Panc1 (cell line): ENCODE measurements around the gene CDHR2. TPM values are rescaled to one million over a fixed set of nuclear protein-coding genes. Genes with fewer than 3 reads are reported as not detected.

Experiments
- ATAC-seq: fragments of 200-7000 bp; cut with Tn5 transposase; 2 replicates; pipeline ENCODE4 v1.9.1; 2020; ENCODE audit warnings: mild to moderate bottlenecking, moderate library complexity
- BruUV-seq: library from RNA; stranded (reverse); fragments of 400-500 nt; replicated peaks from 2 replicates; lab custom pipeline; 2021; lab: Mats Ljungman, UMichigan
- CTCF ChIA-PET: fragments of 300-600 bp; sonication (Branson Sonifier 250); formaldehyde crosslinking; loops from one replicate; lab custom pipeline; 2022; ENCODE audit warnings: antibody characterized with exemption; lab: Charles Lee
- POLR2A ChIA-PET: fragments of 300-600 bp; sonication (Branson Sonifier 250); formaldehyde crosslinking; loops from one replicate; lab custom pipeline; 2022; ENCODE audit warnings: antibody characterized with exemption; lab: Charles Lee
- DNase-seq: peaks from one replicate; pipeline ENCODE4 v3.0.0-alpha.2; 2010; ENCODE audit warnings: low read depth, low spot score
- H3K27ac ChIP-seq: 2 replicates; pipeline ENCODE4 v1.5.1; 2011; ENCODE audit warnings: mild to moderate bottlenecking, low read length, inconsistent platforms
- H3K27me3 ChIP-seq: fragments of 200-500 bp; sonication (Bioruptor generic); 2 replicates; pipeline ENCODE4 v1.6.0; 2014; ENCODE audit warnings: low read length, inconsistent platforms; ENCODE audit not compliant: control insufficient read depth, insufficient read depth
- H3K36me3 ChIP-seq: fragments of 200-500 bp; sonication (Bioruptor generic); 2 replicates; pipeline ENCODE4 v1.5.1; 2014; ENCODE audit warnings: inconsistent platforms, mild to moderate bottlenecking, low read length, moderate library complexity; ENCODE audit not compliant: control insufficient read depth, insufficient read depth
- H3K4me1 ChIP-seq: 2 replicates; pipeline ENCODE4 v1.5.1; 2011; ENCODE audit warnings: inconsistent platforms, mild to moderate bottlenecking, low read length, moderate library complexity; ENCODE audit not compliant: control insufficient read depth, insufficient read depth
- H3K4me3 ChIP-seq, 2 experiments: 2 replicates each; pipeline ENCODE4 v1.5.1; 2011 to 2012; ENCODE audit warnings: low read depth in 2 of 2, low read length in 2 of 2, mild to moderate bottlenecking in 2 of 2, inconsistent platforms in 1 of 2, moderate library complexity in 1 of 2
- H3K9me3 ChIP-seq: fragments of 200-500 bp; sonication (Bioruptor generic); 2 replicates; pipeline ENCODE4 v1.5.1; 2014; ENCODE audit warnings: low read depth, mild to moderate bottlenecking, inconsistent platforms, low read length, moderate library complexity; ENCODE audit not compliant: control insufficient read depth, insufficient read depth
- POLR2AphosphoS5 ChIP-seq: IDR thresholded peaks from 2 replicates; pipeline ENCODE4 v1.6.1; 2012; ENCODE audit warnings: mild to moderate bottlenecking, low read depth, low read length, moderate library complexity
- SIN3A ChIP-seq: IDR thresholded peaks from 2 replicates; pipeline ENCODE4 v1.6.1; 2012; ENCODE audit warnings: low read depth, mild to moderate bottlenecking, low read length, moderate library complexity, borderline replicate concordance; ENCODE audit not compliant: insufficient read depth
- TCF7L2 ChIP-seq: IDR thresholded peaks from 2 replicates; pipeline ENCODE4 v1.6.1; 2011; ENCODE audit warnings: mild to moderate bottlenecking, low read depth, low read length, inconsistent platforms
- in situ Hi-C: cut with HindIII; loops from 2 replicates; pipeline ENCODE4 v1.10.0; 2016; ENCODE audit warnings: low sequenced_read_pairs, low pct_unique_long_range_greater_than_20kb
- intact Hi-C: fragments of 100-400 bp; cut with micrococcal nuclease; formaldehyde crosslinking; loops from one replicate; pipeline ENCODE4 v1.10.0; 2022; ENCODE audit not compliant: unreplicated experiment
- total RNA-seq: library from RNA; stranded (reverse); gene quantifications from one replicate; pipeline ENCODE4 v1.2.1, GENCODE V29; 2021; ENCODE audit not compliant: unreplicated experiment
- TF ChIP-seq, protein P1 (sequence below): fragments of 450-650 bp; IDR thresholded peaks from 2 replicates; pipeline ENCODE4 v1.5.1; 2017; ENCODE audit warnings: mild to moderate bottlenecking
- TF ChIP-seq, protein P2 (sequence below), 2 experiments: IDR thresholded peaks; 2 replicates each; pipeline ENCODE4 v1.6.1; 2011 to 2012; ENCODE audit warnings: low read depth in 2 of 2, control low read depth in 1 of 2, low read length in 1 of 2, mild to moderate bottlenecking in 1 of 2, moderate library complexity in 1 of 2; ENCODE audit not compliant: insufficient read depth in 1 of 2

The CDHR2 gene
- total RNA-seq, 1 experiment from 2014 or later: 0.72 TPM

DNA sequence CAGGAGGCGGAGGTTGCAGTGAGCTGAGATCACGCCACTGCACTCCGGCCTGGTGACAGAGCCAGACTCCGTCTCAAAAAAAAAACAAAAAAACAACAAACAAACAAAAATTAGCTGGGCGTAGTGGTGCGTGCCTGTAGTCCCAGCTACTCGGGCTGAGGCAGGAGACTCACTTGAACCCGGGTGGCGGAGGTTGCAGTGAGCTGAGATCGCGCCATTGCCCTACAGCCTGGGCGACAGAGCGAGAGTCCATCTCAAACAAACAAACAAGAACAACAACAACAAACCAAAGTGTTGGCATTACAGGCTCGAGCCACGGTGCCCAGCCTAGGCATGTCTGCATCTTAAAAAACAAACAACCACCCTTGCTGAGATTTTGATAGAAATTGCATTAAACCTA, 24.2 kb upstream of the CDHR2 start:
- TF ChIP-seq SIN3A (no peak), TCF7L2 (no peak), POLR2AphosphoS5 (no peak)
- TF ChIP-seq, protein P1, sequence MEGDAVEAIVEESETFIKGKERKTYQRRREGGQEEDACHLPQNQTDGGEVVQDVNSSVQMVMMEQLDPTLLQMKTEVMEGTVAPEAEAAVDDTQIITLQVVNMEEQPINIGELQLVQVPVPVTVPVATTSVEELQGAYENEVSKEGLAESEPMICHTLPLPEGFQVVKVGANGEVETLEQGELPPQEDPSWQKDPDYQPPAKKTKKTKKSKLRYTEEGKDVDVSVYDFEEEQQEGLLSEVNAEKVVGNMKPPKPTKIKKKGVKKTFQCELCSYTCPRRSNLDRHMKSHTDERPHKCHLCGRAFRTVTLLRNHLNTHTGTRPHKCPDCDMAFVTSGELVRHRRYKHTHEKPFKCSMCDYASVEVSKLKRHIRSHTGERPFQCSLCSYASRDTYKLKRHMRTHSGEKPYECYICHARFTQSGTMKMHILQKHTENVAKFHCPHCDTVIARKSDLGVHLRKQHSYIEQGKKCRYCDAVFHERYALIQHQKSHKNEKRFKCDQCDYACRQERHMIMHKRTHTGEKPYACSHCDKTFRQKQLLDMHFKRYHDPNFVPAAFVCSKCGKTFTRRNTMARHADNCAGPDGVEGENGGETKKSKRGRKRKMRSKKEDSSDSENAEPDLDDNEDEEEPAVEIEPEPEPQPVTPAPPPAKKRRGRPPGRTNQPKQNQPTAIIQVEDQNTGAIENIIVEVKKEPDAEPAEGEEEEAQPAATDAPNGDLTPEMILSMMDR: no peak
- TF ChIP-seq, protein P2, sequence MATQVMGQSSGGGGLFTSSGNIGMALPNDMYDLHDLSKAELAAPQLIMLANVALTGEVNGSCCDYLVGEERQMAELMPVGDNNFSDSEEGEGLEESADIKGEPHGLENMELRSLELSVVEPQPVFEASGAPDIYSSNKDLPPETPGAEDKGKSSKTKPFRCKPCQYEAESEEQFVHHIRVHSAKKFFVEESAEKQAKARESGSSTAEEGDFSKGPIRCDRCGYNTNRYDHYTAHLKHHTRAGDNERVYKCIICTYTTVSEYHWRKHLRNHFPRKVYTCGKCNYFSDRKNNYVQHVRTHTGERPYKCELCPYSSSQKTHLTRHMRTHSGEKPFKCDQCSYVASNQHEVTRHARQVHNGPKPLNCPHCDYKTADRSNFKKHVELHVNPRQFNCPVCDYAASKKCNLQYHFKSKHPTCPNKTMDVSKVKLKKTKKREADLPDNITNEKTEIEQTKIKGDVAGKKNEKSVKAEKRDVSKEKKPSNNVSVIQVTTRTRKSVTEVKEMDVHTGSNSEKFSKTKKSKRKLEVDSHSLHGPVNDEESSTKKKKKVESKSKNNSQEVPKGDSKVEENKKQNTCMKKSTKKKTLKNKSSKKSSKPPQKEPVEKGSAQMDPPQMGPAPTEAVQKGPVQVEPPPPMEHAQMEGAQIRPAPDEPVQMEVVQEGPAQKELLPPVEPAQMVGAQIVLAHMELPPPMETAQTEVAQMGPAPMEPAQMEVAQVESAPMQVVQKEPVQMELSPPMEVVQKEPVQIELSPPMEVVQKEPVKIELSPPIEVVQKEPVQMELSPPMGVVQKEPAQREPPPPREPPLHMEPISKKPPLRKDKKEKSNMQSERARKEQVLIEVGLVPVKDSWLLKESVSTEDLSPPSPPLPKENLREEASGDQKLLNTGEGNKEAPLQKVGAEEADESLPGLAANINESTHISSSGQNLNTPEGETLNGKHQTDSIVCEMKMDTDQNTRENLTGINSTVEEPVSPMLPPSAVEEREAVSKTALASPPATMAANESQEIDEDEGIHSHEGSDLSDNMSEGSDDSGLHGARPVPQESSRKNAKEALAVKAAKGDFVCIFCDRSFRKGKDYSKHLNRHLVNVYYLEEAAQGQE (IDR thresholded peaks at IDR 0.05; ENCODE audit: insufficient read depth in 1 of 2, low read depth in 2 of 2, low read length in 1 of 2): no peak
- no peaks in the 10 kb centered on the region for H3K9me3 ChIP-seq
- no peak for ATAC-seq
- intact Hi-C loops: no loop called here
- no peak for DNase-seq
- H3K4me3 ChIP-seq: no peak overlapping the region
- no TSS peak for BruUV-seq
- H3K27me3 ChIP-seq: no peaks in the 10 kb centered on the region
- in situ Hi-C loops: no loop called here
- H3K4me1 ChIP-seq: no peaks in the 10 kb centered on the region; the same call in 1 of the 2 replicates
- ChIA-PET POLR2A (no interaction called here), CTCF (no interaction called here)
- H3K36me3 ChIP-seq: peaks cover 4% of the 10 kb centered on the region; the same call in 1 of the 2 replicates
- no peak overlapping the region for H3K27ac ChIP-seq

DNA sequence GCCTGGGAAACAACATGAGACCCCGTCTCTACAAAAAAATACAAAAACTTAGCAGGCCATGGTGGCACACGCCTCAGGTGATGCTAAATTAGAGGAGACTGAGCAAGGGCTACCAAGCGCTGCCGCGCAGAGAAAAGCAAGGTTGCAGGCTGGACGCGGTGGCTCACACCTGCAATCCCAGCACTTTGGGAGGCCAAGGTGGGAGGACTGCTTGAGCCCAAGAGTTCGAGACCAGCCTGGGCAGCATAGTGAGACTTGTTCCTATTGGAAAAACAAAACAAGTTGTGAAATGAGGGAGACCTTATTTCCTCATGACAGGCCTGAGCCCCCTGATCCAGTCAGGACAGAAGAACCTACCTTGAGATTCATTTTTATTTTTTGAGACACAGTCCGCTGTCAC, 23.5 kb upstream of the CDHR2 start:
- no TSS peak for BruUV-seq
- Histone ChIP-seq H3K4me3 (no peak overlapping the region), H3K9me3 (no peaks in the 10 kb centered on the region), H3K36me3 (peaks cover 4% of the 10 kb centered on the region; the same call in 1 of the 2 replicates), H3K27me3 (no peaks in the 10 kb centered on the region), H3K4me1 (no peaks in the 10 kb centered on the region; the same call in 1 of the 2 replicates), H3K27ac (no peak overlapping the region)
- in situ Hi-C loops: no loop called here
- CTCF ChIA-PET: no interaction called here
- no peak for DNase-seq
- POLR2A ChIA-PET: no interaction called here
- TF ChIP-seq TCF7L2: no peak
- TF ChIP-seq, protein P2 (IDR thresholded peaks at IDR 0.05; ENCODE audit: insufficient read depth in 1 of 2, low read depth in 2 of 2, low read length in 1 of 2): no peak
- no peak for TF ChIP-seq POLR2AphosphoS5
- TF ChIP-seq, protein P1: no peak
- TF ChIP-seq SIN3A: no peak
- ATAC-seq: no peak
- intact Hi-C loops: no loop called here
